GM19043 (cell line): ENCODE data around the gene NOL8.
A peak's percentile ranks its signal among the peaks of the same experiment; 100 is the strongest.

Experiments used
- ATAC-seq: cut with Tn5 transposase; IDR thresholded peaks from one replicate; pipeline ENCODE4 v1.9.1; 2021; ENCODE audit warnings: low read depth; ENCODE audit not compliant: unreplicated experiment

The NOL8 gene

GRCh38 chr9:92325269-92325990, at the start of gene NOL8, which contains the start of gene CENPP:
TSS of gene NOL8 (minus strand) at chr9:92325350. CDS start at chr9:92324161, 1,189 bp downstream.
TSS of gene CENPP (plus strand) at chr9:92325953.
- peak; percentile 86 for ATAC-seq

GRCh38 chr9:92373167-92373566, 48.0 kb upstream of the NOL8 start:
- ATAC-seq: no peak

- no peak for ATAC-seq
These were observed 43.9 kb upstream of the NOL8 start for GRCh38 chr9:92369075-92369474.

- ATAC-seq: no peak
These were observed 34.9 kb upstream of the NOL8 start for GRCh38 chr9:92360083-92360482.

- ATAC-seq: no peak
These were observed 34.3 kb upstream of the NOL8 start for GRCh38 chr9:92359394-92359995.

GRCh38 chr9:92353051-92353450, 27.9 kb upstream of the NOL8 start:
- no peak for ATAC-seq

- ATAC-seq: no peak
These were observed 25.6 kb upstream of the NOL8 start for GRCh38 chr9:92350740-92351133.

GRCh38 chr9:92349771-92350739, 24.9 kb upstream of the NOL8 start:
- ATAC-seq: no peak

GRCh38 chr9:92345582-92345981, 20.4 kb upstream of the NOL8 start:
- no peak for ATAC-seq

GRCh38 chr9:92342825-92343488, 17.8 kb upstream of the NOL8 start:
- no peak for ATAC-seq

- no peak for ATAC-seq
These were observed 16.4 kb upstream of the NOL8 start for GRCh38 chr9:92341578-92341977.

- ATAC-seq: no peak
These were observed 8.1 kb upstream of the NOL8 start for GRCh38 chr9:92333282-92333634.

- ATAC-seq: no peak
These were observed 7.6 kb upstream of the NOL8 start for GRCh38 chr9:92332577-92333281.

- ATAC-seq: no peak
These were observed 3.1 kb upstream of the NOL8 start for GRCh38 chr9:92328225-92328624.

GRCh38 chr9:92327283-92327850, 2.2 kb upstream of the NOL8 start:
- no peak for ATAC-seq

GRCh38 chr9:92325991-92326500, 896 bp upstream of the NOL8 start:
- ATAC-seq: no peak

- ATAC-seq: no peak
These were observed 271 bp downstream of the NOL8 start for GRCh38 chr9:92324889-92325268.

GRCh38 chr9:92324431-92324830, 719 bp downstream of the NOL8 start:
- ATAC-seq: no peak

- ATAC-seq: no peak
These were observed 9.7 kb downstream of the NOL8 start for GRCh38 chr9:92315456-92315855.

GRCh38 chr9:92313624-92314012, 11.5 kb downstream of the NOL8 start:
- ATAC-seq: no peak
